HepG2 (cell line): ENCODE data around the gene CMC4. TPM values are rescaled to one million over a fixed set of nuclear protein-coding genes. Genes with fewer than 3 reads are reported as not detected.
A peak's percentile ranks its signal among the peaks of the same experiment; 100 is the strongest.

ENCODE experiments used
- BCL6 ChIP-seq: IDR thresholded peaks from 2 replicates; pipeline ENCODE4 v1.6.1; 2016; ENCODE audit warnings: missing genetic modification reagents, missing compliant biosample characterization
- CREB1 ChIP-seq, 2 experiments: fragments of 450-650 bp in 1 of 2; IDR thresholded peaks; 2 replicates each; pipeline ENCODE4 v1.6.1; 2016 to 2017; ENCODE audit warnings: control low read depth in 1 of 2, mild to moderate bottlenecking in 1 of 2, missing compliant biosample characterization in 1 of 2, missing genetic modification characterization in 1 of 2
- DNMT3B ChIP-seq: conservative IDR thresholded peaks from 2 replicates; pipeline ENCODE4 v1.6.1; 2016; ENCODE audit warnings: missing biosample characterization, control low read depth
- KAT8 ChIP-seq: IDR thresholded peaks from 2 replicates; pipeline ENCODE4 v1.6.1; 2016; ENCODE audit warnings: missing genetic modification reagents, missing compliant biosample characterization
- MYC ChIP-seq: sonication (generic); formaldehyde crosslinking; IDR thresholded peaks from 2 replicates; pipeline ENCODE4 v1.9.0; 2021; ENCODE audit warnings: missing genetic modification reagents, borderline replicate concordance
- POLR2AphosphoS2 ChIP-seq: IDR thresholded peaks from 2 replicates; pipeline ENCODE4 v1.6.1; 2011; ENCODE audit warnings: low read depth, low read length, improper control_type of control experiment
- REL ChIP-seq: sonication (generic); formaldehyde crosslinking; conservative IDR thresholded peaks from 2 replicates; pipeline ENCODE4 v1.8.0; 2022; ENCODE audit warnings: mild to moderate bottlenecking, missing genetic modification reagents, moderate library complexity
- SP140L ChIP-seq: sonication (generic); formaldehyde crosslinking; IDR thresholded peaks from 2 replicates; pipeline ENCODE4 v1.4.0; 2020; ENCODE audit warnings: missing genetic modification reagents, borderline replicate concordance
- XBP1 ChIP-seq: sonication (generic); formaldehyde crosslinking; IDR thresholded peaks from 2 replicates; pipeline ENCODE4 v1.5.0; 2020; ENCODE audit warnings: missing genetic modification reagents
- ZFYVE20 ChIP-seq: sonication (generic); formaldehyde crosslinking; IDR thresholded peaks from 2 replicates; pipeline ENCODE4 v1.8.0; 2023; ENCODE audit warnings: low read depth, mild to moderate bottlenecking, moderate library complexity, missing genetic modification reagents, borderline replicate concordance
- ZNF20 ChIP-seq: sonication (generic); formaldehyde crosslinking; IDR thresholded peaks from 2 replicates; pipeline ENCODE4 v1.4.0; 2020; ENCODE audit warnings: mild to moderate bottlenecking, moderate library complexity, missing genetic modification reagents
- ZNF253 ChIP-seq: sonication (generic); formaldehyde crosslinking; IDR thresholded peaks from 2 replicates; pipeline ENCODE4 v1.8.0; 2022; ENCODE audit warnings: mild to moderate bottlenecking, missing genetic modification reagents, borderline replicate concordance
- polyA plus RNA-seq, 8 experiments: library from polyadenylated mRNA; depleted of rRNA in 3 of 8; stranded (reverse) in 7 of 8; unstranded in 1 of 8; fragments of >200 nt; fragmentation: Illumina TruSeq in 4 of 8; extraction: Trizol in 4 of 8; gene quantifications; 2 replicates each; pipeline versions ENCODE4 v1.2.1 to v1.2.3, GENCODE V29; 2011 to 2016; ENCODE audit warnings: low read depth in 4 of 8, missing spikeins in 1 of 8, mixed read lengths in 1 of 8; ENCODE audit not compliant: insufficient read depth in 1 of 8
- total RNA-seq, 5 experiments: library from RNA; depleted of rRNA; stranded (reverse); fragments of >200 nt; fragmentation: Illumina TruSeq; extraction: Trizol; gene quantifications; 2 replicates each; pipeline ENCODE4 v1.2.3, GENCODE V29; 2016; ENCODE audit warnings: low read depth in 1 of 5
- TF ChIP-seq, protein P1 (sequence below): IDR thresholded peaks from 2 replicates; pipeline ENCODE4 v1.4.0; 2020; ENCODE audit warnings: mild to moderate bottlenecking, missing genetic modification reagents
- TF ChIP-seq, protein P2 (sequence below): sonication (generic); formaldehyde crosslinking; IDR thresholded peaks from 2 replicates; pipeline ENCODE4 v1.5.0; 2020; ENCODE audit warnings: missing genetic modification reagents, mild to moderate bottlenecking, borderline replicate concordance
- TF ChIP-seq, protein P3 (sequence below): sonication (generic); formaldehyde crosslinking; IDR thresholded peaks from 2 replicates; pipeline ENCODE4 v1.9.0; 2022; ENCODE audit warnings: missing genetic modification reagents, mild to moderate bottlenecking, borderline replicate concordance
- TF ChIP-seq, protein P4 (sequence below): sonication (generic); formaldehyde crosslinking; IDR thresholded peaks from 2 replicates; pipeline ENCODE4 v1.8.1; 2023; ENCODE audit warnings: mild to moderate bottlenecking, missing genetic modification reagents
- TF ChIP-seq, protein P5 (sequence below): sonication (generic); formaldehyde crosslinking; IDR thresholded peaks from 2 replicates; pipeline ENCODE4 v1.5.1; 2020; ENCODE audit warnings: mild to moderate bottlenecking, missing genetic modification reagents, moderate library complexity

CMC4 gene
- total and polyA plus RNA-seq, 2 of the 13 experiments (the other 11 are each of a cell fraction or from before 2014, with no cell fraction given): 5.6 to 11.5 TPM

DNA sequence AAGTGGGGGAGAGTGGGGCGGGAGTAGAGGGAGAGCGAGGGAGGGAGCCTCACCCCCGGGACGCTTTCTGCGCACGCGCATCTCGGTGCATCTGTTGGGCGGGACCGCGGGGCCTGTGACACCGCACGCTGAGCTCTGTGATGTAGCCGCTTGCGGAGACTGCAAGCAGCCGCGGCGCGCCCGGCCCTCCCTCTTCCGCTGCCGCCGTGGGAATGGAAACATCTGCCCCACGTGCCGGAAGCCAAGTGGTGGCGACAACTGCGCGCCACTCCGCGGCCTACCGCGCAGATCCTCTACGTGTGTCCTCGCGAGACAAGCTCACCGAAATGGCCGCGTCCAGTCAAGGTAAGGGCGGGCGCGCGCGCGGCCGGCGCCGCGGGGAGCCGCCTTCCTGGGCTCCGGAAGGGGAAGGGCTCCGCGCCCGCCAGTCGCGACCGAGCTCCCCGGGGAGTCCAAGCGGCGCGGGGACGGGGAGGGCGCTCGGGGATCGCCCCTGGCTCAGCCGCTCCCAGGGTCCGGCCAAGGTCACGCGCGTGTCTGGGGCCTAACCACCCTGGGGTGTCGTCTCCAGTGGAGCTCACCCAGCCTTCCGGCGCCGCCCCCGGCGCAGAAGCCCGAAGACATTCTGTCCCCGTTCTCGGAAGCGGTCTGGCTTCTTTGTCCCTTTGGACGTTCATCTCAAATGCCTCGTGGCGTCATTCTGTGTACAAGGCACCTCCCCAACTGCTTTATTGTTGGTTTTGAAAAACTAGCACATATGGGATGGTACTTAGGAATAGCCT, 44.0 kb downstream of the CMC4 start, which contains the start of gene FUNDC2 (continued):
- TF ChIP-seq, protein P1, sequence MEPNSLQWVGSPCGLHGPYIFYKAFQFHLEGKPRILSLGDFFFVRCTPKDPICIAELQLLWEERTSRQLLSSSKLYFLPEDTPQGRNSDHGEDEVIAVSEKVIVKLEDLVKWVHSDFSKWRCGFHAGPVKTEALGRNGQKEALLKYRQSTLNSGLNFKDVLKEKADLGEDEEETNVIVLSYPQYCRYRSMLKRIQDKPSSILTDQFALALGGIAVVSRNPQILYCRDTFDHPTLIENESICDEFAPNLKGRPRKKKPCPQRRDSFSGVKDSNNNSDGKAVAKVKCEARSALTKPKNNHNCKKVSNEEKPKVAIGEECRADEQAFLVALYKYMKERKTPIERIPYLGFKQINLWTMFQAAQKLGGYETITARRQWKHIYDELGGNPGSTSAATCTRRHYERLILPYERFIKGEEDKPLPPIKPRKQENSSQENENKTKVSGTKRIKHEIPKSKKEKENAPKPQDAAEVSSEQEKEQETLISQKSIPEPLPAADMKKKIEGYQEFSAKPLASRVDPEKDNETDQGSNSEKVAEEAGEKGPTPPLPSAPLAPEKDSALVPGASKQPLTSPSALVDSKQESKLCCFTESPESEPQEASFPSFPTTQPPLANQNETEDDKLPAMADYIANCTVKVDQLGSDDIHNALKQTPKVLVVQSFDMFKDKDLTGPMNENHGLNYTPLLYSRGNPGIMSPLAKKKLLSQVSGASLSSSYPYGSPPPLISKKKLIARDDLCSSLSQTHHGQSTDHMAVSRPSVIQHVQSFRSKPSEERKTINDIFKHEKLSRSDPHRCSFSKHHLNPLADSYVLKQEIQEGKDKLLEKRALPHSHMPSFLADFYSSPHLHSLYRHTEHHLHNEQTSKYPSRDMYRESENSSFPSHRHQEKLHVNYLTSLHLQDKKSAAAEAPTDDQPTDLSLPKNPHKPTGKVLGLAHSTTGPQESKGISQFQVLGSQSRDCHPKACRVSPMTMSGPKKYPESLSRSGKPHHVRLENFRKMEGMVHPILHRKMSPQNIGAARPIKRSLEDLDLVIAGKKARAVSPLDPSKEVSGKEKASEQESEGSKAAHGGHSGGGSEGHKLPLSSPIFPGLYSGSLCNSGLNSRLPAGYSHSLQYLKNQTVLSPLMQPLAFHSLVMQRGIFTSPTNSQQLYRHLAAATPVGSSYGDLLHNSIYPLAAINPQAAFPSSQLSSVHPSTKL (CRISPR knock-in tag): peak; percentile 48; the same call in 1 of the 2 replicates
- TF ChIP-seq ZNF20 (CRISPR knock-in tag) (no peak), CREB1 (IDR thresholded peaks at IDR 0.05) (peak; percentile 77), CREB1 (CRISPR knock-in tag; IDR thresholded peaks at IDR 0.05) (no peak; the same call in 1 of the 2 replicates), KAT8 (CRISPR knock-in tag) (peak; percentile 29; the same call in 1 of the 2 replicates), DNMT3B (no peak), XBP1 (no peak), ZNF253 (CRISPR knock-in tag) (no peak), MYC (CRISPR knock-in tag) (peak; percentile 61; the same call in 1 of the 2 replicates), BCL6 (CRISPR knock-in tag) (no peak; the same call in 1 of the 2 replicates), REL (CRISPR knock-in tag) (no peak), POLR2AphosphoS2 (no peak), ZFYVE20 (no peak), SP140L (CRISPR knock-in tag) (no peak)
- TF ChIP-seq, protein P2, sequence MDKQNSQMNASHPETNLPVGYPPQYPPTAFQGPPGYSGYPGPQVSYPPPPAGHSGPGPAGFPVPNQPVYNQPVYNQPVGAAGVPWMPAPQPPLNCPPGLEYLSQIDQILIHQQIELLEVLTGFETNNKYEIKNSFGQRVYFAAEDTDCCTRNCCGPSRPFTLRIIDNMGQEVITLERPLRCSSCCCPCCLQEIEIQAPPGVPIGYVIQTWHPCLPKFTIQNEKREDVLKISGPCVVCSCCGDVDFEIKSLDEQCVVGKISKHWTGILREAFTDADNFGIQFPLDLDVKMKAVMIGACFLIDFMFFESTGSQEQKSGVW (CRISPR knock-in tag): no peak
- TF ChIP-seq, protein P3, sequence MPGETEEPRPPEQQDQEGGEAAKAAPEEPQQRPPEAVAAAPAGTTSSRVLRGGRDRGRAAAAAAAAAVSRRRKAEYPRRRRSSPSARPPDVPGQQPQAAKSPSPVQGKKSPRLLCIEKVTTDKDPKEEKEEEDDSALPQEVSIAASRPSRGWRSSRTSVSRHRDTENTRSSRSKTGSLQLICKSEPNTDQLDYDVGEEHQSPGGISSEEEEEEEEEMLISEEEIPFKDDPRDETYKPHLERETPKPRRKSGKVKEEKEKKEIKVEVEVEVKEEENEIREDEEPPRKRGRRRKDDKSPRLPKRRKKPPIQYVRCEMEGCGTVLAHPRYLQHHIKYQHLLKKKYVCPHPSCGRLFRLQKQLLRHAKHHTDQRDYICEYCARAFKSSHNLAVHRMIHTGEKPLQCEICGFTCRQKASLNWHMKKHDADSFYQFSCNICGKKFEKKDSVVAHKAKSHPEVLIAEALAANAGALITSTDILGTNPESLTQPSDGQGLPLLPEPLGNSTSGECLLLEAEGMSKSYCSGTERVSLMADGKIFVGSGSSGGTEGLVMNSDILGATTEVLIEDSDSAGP (CRISPR knock-in tag): peak; percentile 54
- TF ChIP-seq, protein P4, sequence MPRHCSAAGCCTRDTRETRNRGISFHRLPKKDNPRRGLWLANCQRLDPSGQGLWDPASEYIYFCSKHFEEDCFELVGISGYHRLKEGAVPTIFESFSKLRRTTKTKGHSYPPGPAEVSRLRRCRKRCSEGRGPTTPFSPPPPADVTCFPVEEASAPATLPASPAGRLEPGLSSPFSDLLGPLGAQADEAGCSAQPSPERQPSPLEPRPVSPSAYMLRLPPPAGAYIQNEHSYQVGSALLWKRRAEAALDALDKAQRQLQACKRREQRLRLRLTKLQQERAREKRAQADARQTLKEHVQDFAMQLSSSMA (CRISPR knock-in tag): no peak
- TF ChIP-seq, protein P5, sequence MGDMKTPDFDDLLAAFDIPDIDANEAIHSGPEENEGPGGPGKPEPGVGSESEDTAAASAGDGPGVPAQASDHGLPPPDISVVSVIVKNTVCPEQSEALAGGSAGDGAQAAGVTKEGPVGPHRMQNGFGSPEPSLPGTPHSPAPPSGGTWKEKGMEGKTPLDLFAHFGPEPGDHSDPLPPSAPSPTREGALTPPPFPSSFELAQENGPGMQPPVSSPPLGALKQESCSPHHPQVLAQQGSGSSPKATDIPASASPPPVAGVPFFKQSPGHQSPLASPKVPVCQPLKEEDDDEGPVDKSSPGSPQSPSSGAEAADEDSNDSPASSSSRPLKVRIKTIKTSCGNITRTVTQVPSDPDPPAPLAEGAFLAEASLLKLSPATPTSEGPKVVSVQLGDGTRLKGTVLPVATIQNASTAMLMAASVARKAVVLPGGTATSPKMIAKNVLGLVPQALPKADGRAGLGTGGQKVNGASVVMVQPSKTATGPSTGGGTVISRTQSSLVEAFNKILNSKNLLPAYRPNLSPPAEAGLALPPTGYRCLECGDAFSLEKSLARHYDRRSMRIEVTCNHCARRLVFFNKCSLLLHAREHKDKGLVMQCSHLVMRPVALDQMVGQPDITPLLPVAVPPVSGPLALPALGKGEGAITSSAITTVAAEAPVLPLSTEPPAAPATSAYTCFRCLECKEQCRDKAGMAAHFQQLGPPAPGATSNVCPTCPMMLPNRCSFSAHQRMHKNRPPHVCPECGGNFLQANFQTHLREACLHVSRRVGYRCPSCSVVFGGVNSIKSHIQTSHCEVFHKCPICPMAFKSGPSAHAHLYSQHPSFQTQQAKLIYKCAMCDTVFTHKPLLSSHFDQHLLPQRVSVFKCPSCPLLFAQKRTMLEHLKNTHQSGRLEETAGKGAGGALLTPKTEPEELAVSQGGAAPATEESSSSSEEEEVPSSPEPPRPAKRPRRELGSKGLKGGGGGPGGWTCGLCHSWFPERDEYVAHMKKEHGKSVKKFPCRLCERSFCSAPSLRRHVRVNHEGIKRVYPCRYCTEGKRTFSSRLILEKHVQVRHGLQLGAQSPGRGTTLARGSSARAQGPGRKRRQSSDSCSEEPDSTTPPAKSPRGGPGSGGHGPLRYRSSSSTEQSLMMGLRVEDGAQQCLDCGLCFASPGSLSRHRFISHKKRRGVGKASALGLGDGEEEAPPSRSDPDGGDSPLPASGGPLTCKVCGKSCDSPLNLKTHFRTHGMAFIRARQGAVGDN (CRISPR knock-in tag): peak; percentile 93
